RPMI7951 (cell line): ENCODE data around the gene APCS. TPM values are rescaled to one million over a fixed set of nuclear protein-coding genes. Genes with fewer than 3 reads are reported as not detected.

Experiments
- total RNA-seq: library from RNA; depleted of rRNA; stranded (reverse); fragments of >200 nt; shearing (Covaris generic); gene quantifications from 2 replicates; pipeline ENCODE4 v1.2.3, GENCODE V29; 2014; rRNA removed

The APCS gene
- total RNA-seq, 1 experiment from 2014 or later, result not detected

Other genes with a start within 250 kb of the APCS start
- not detected in 2 replicates for gene OR10J4, start 155.6 kb upstream of the APCS start, total RNA-seq
- gene OR10J1, start 148.1 kb upstream of the APCS start, total RNA-seq, result not detected in 2 replicates
- gene OR10J5, start 51.8 kb upstream of the APCS start, total RNA-seq, result not detected in 2 replicates
- not detected in 2 replicates for gene CRP, start 126.8 kb downstream of the APCS start, total RNA-seq
- 34.5 and 51.2 TPM in 2 replicates for gene DUSP23, start 193.1 kb downstream of the APCS start, total RNA-seq
- 0.10 TPM in 1 of 2 replicates, not detected in the other for gene FCRL6, start 214.5 kb downstream of the APCS start, total RNA-seq
- gene SLAMF8, start 239.0 kb downstream of the APCS start, total RNA-seq, result 1.5 and 2.6 TPM in 2 replicates